GM18868 (cell line): ENCODE results near the gene PLP1.

Source experiments
- ATAC-seq: cut with Tn5 transposase; IDR thresholded peaks from one replicate; pipeline ENCODE4 v1.9.1; 2021; ENCODE audit warnings: mild to moderate bottlenecking, moderate library complexity; ENCODE audit not compliant: unreplicated experiment

Gene PLP1

DNA sequence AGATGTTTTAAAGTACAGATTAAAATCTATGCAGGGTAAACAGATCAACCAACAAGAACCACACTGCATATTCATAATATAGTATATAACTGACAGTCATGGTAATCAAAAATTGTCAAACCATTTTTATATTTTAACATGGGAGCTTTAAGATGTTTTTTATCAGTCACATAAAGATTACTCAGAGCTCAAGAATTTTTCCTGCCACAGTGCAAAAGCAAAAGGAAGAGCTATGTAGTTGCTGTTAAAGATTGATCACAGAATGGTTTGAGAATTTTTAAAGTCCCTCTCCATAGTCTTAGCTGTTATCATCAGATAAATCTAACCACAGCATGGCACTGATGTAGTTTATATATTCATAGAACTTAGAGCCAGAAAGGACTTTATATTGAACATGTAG, 47.0 kb downstream of the PLP1 start:
- ATAC-seq = no peak

DNA sequence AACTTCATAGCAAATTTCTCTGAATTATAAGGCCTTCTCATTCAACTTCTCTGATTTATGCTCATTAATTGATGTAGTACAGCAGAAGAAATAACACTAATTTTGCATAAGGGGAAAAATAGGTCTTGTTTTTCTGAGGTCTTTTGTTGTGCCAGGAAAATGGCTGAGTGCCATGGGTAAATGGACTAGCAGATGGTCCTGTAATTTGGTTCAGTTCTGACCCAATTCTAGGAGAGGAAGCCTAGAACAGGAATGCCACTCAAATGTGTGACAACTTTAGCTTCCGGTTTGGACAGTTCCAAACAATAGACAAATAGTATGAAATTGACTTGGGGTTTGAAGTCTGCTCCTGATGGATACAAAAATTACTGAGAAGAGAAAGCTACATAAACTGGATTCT, 49.2 kb downstream of the PLP1 start:
- no peak for ATAC-seq

DNA sequence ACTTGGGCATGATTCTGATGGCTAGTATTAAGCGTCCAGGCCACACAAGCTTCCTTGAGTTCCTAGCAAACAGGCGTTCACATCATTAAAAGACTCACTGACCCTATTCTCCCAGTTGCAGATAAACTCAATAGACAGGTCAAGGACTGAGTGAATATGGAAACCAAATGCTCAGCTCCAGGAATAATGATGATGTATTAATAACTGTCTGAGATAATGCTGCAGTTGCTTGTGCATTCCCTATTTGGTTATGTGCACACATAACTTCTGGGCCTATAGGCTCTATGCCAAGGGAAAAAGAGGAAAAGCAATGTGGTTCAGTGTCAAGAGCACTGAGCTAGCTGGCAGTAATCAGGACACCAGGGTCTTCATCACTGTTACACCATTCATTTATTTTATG, 51.9 kb downstream of the PLP1 start:
- ATAC-seq = no peak

DNA sequence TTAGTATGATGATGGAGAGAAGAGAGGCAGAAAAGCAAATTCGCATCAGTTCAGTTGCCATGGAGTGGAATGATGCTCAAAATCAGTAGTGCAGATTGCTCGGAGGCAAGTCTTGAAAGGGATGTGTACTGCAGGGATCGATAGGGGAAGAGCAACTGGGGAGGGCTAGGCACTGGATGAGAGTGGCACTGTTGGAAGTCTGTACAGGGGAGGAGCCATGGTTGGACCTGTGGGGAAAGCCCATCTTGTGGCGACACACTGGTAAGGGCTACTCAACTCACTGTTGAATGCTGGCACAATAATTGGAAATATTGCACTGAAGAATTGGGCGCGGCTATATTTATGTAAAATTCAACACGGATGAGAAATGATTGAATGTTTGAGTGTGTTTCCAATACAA, 54.2 kb downstream of the PLP1 start:
- no peak for ATAC-seq

DNA sequence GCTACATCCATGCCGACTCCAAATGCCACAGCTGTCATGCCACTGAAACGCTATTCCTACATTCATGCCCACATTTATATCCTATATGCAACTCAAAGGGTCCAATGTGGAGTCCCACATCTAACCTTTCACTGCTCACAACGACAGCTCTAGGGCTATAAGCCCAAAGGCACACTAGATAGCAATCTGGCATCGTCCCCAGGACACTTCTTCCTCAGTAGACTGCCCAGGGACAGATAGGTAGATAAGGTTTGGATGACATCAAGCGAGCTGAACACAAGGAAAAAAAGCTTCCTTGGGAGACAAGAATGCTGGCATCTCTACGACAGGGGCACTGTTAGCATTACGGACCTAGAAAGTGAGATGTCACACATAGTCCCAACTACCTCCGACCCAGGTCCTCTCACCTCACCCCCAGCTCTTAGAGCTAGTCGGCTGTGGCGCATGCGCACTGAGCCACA, 54.7 kb downstream of the PLP1 start:
- peak; percentile 3 for ATAC-seq

DNA sequence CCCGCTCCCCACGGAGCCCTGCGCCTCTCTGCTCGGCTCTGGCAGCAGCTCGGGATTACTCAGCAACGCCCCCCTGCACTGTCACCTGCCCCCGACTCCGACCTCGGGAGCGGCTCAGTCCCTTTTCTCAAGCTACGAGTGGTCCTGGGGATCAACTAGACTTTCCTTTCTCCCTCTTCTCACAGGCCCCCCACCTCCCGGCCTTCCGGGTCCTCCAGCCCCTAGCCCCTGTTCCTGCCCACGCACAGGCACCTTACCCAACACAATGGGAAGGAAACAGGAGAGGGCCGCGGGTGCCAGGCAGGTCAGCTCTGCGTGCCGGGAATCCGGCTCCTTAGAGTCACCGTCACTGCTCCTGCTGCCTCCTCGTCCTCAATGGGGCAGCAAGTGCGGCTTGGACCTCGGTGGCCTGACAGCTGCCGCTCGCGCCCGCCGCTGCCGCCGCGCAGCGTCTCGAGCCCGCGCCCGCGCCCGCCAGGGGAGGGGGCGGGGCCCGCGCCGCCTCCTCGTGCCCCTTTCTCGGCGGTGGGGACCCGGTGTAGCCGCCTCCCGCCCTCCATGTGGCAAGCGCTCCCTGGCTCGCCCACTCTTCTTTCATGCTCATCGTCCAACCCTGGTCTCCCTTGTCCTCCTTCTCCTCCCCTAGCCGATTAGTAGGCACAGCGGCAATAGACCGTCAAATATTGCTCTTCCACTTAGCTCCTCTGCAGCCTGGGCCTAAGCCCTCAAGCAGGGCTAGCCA, 55.3 kb downstream of the PLP1 start, which contains the start of gene RAB9B:
TSS of gene RAB9B (minus strand) at position 455 of the 742 bp plus-strand sequence. CDS start 6,473 bp downstream, outside the sequence.
- peak; percentile 96 for ATAC-seq

DNA sequence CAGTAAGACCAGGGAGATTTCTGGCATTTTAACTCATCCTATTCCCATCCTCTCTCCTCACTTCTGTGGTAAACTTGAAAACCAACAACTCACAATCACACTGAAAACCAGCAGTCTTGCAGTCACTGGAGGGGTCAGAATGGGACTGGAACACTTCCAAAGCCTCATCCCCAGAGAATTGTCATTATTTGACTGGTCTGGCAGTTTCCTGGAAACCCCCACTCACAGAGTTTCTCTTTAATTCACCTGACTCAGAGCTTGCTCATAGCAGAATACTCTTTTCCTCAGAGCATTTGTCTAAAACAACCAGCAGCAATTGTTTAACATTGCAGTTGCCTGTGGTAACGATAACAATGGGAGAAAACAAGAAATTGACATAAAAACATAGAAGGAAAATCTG, 62.8 kb downstream of the PLP1 start:
- no peak for ATAC-seq
